CD4-positive, alpha-beta T cell treated with Interleukin-15 for 1 hour (primary cell): Measurements from ENCODE around the gene PTPA.
"Not testable (repeated sequence)": the region's sequence is repeated elsewhere in the genome, so short reads cannot be mapped to it uniquely, and the experiment has no call there.

Experiments
- DNase-seq: peaks from one replicate; pipeline ENCODE4 v3.0.0-alpha.2; 2020

PTPA gene

GRCh38 chr9:129178568-129179382 lies 67.6 kb downstream of the PTPA start:
- DNase-seq: no peak

DNA sequence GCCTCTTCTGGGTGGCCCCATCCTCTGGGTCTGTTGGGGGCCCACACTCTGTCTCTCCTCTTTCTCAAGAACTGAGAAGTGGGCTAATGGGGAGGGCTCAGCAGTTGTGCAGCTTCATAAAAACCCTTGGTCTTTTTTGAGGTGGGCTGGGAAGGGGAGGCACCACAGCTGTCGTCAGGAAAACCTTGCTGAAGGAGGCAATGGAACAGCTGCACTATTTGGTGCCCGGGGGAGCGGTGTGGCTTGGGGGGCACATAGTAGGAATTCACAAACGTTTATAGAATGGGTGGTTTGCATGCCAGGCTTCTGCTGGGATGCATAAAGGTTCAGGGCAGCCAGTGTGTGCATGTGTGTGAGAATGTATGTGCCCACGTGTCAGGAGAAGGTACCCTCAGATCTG lies 70.0 kb downstream of the PTPA start:
- DNase-seq: no peak

GRCh38 chr9:129182122-129182521 lies 70.9 kb downstream of the PTPA start:
- DNase-seq: no peak

GRCh38 chr9:129182625-129183494 lies 71.6 kb downstream of the PTPA start:
- no peak for DNase-seq

DNA sequence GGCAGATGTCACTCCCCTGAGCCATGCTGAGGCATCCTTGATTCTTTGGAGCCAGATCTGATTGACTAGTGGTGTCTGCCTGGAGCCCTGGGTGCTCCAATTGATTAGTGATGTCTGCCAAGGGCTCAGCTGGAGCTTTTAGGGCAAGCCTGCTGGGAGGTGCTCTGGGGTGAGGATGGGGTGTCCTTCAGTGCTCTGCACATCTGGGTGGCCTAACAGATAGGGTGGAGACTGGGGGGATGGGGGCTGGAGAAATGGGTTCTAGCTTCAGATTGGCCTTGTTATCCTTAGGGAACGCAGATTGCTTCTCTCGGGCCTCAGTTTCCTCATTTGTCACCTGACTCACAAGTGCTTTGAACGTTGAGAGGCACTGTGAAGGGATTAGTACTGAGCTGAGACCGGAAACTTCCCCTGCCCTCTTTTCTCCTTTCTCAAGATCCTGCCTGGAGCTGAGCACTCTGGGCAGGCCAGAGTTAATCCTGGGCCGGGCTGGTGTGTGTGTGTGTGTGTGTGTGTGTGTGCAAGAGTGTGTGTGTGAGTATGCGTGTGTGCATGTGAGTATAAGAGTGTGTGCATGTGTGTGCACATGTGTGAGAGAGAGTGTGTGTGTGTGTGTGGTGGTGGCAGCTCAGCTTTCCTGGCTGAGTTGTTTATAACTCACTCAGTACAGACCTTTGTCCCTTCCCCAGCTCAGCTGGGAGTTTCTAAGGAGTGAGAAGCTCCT lies 72.4 kb downstream of the PTPA start:
- DNase-seq: no peak

DNA sequence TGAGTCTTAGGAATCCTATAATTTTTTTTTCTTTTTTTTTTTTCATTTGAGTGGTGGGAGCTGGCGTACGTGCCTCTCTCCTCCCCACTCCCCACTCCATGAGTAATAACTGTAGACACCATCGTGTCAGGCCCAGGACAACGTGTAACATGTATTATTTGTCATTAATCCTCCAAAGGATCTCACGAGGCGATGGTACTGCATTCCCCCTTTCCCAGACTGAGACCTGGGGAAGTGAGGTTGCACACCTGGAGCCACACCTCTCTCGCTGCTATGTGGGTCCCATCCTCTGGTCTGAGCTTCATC lies 73.0 kb downstream of the PTPA start:
- no peak for DNase-seq

- DNase-seq: no peak
Measured at GRCh38 chr9:129184596-129185122, 73.4 kb downstream of the PTPA start.

- no peak for DNase-seq
Measured at GRCh38 chr9:129185402-129185801, 74.2 kb downstream of the PTPA start.

GRCh38 chr9:129185991-129186390 lies 74.8 kb downstream of the PTPA start:
- no peak for DNase-seq

DNA sequence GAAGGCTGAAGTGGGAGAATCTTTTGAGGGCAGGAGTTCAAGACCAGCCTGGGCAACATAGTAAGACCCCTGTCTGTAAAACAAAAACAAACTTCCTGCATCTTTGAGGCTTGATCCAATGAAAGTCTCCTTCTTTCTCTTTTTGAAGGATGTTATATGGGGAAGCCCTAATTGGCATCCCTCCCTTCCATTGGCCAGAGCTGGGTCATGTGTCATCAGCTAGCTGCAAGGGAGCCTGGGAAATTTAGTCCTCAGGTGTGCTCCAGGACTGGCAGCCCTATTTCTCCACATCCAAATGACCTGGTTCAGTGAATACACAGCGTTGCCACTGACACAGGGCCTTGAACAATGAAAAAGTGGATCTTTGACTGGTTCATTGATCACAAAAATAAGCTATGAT lies 75.8 kb downstream of the PTPA start:
- no peak for DNase-seq

- DNase-seq: not testable (repeated sequence)
Measured at GRCh38 chr9:129189971-129190370, 78.8 kb downstream of the PTPA start.

- DNase-seq: no peak
Measured at GRCh38 chr9:129191234-129191633, 80.0 kb downstream of the PTPA start.

DNA sequence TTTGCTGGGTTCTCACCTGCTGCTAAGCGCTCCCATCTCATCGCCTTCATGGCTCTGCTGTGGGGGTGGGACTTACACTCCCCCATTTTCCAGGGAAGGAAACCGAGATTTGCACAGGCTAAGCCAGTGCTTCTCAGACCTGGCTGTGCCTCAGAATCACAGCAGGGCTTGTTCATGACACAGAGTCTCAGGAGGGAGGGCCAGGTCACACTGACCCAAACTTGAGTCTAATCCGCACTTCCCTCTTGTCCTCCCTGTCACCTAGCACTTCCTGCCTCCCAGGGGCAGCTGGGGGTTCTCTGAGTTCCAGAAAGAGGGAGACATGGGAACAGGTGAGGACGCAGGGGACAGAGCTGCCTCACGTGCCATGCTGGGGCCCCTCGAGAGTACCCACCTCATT lies 82.4 kb downstream of the PTPA start:
- DNase-seq: no peak

GRCh38 chr9:129194221-129194620 lies 83.0 kb downstream of the PTPA start:
- DNase-seq: no peak

GRCh38 chr9:129195606-129196005 lies 84.4 kb downstream of the PTPA start:
- DNase-seq: no peak

GRCh38 chr9:129197045-129197444 lies 85.8 kb downstream of the PTPA start:
- DNase-seq: not testable (repeated sequence)

DNA sequence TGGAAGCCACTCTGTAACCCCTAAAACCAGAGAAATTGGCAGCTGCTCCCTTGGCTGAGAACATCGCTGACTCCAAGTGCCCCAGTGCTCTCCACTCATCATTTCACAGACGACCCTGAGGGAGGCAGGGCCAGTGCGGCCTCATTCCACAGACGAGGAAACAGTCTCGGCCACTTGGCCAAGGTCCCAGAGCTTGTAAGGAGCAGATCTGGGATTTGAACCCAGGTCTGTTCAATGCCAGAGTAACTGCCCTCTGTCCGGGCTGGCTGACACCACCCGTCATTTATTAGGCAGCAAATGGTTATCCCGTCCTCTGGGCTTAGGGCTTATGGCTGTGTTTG lies 86.7 kb downstream of the PTPA start:
- DNase-seq: no peak
